Endometrial microvascular endothelial cells (primary cell): ENCODE results near the gene TPRG1. TPM values are rescaled to one million over a fixed set of nuclear protein-coding genes. Genes with fewer than 3 reads are reported as not detected.
"Not testable (repeated sequence)": the region's sequence is repeated elsewhere in the genome, so short reads cannot be mapped to it uniquely, and the experiment has no call there.

ENCODE experiments used
- in situ Hi-C: cut with HindIII; loops from 2 replicates; pipeline ENCODE4 v1.10.0; 2017; ENCODE audit warnings: low sequenced_read_pairs, low pct_unique_long_range_greater_than_20kb; ENCODE audit errors: inconsistent ontology term
- total RNA-seq: library from RNA; depleted of rRNA; stranded (reverse); fragments of >200 nt; gene quantifications from one replicate; pipeline ENCODE4 v1.2.3, GENCODE V29; 2015; ENCODE audit errors: inconsistent ontology term

TPRG1 gene
- total RNA-seq, 1 donor from 2014 or later = not detected

GRCh38 chr3:189298469-189299375 is 127.0 kb downstream of the TPRG1 start:
- in situ Hi-C loops = no loop called here

GRCh38 chr3:189300345-189300744 is 128.6 kb downstream of the TPRG1 start:
- in situ Hi-C loops = no loop called here

GRCh38 chr3:189301479-189301878 is 129.7 kb downstream of the TPRG1 start:
- in situ Hi-C loops = no loop called here

GRCh38 chr3:189303584-189303983 is 131.8 kb downstream of the TPRG1 start:
- in situ Hi-C loops = no loop called here

GRCh38 chr3:189304465-189305351 is 132.9 kb downstream of the TPRG1 start:
- in situ Hi-C loops = no loop called here

- in situ Hi-C loops = no loop called here
Observed at GRCh38 chr3:189305412-189305811, 133.6 kb downstream of the TPRG1 start.

- in situ Hi-C loops = no loop called here
Observed at GRCh38 chr3:189307963-189308362, 136.2 kb downstream of the TPRG1 start.

- in situ Hi-C loops = no loop called here
Observed at GRCh38 chr3:189308608-189309007, 136.8 kb downstream of the TPRG1 start.

GRCh38 chr3:189309400-189309975 is 137.7 kb downstream of the TPRG1 start:
- in situ Hi-C loops = no loop called here

- in situ Hi-C loops = no loop called here
Observed at GRCh38 chr3:189311521-189311920, 139.8 kb downstream of the TPRG1 start.

GRCh38 chr3:189312866-189313265 is 141.1 kb downstream of the TPRG1 start:
- in situ Hi-C loops = no loop called here

GRCh38 chr3:189316296-189317019 is 144.7 kb downstream of the TPRG1 start:
- in situ Hi-C loops = no loop called here

GRCh38 chr3:189317911-189318310 is 146.1 kb downstream of the TPRG1 start:
- in situ Hi-C loops = no loop called here

GRCh38 chr3:189320511-189320910 is 148.7 kb downstream of the TPRG1 start:
- in situ Hi-C loops = no loop called here

GRCh38 chr3:189322339-189322738 is 150.6 kb downstream of the TPRG1 start:
- in situ Hi-C loops = no loop called here

- in situ Hi-C loops = no loop called here
Observed at GRCh38 chr3:189324538-189325138, 152.9 kb downstream of the TPRG1 start.

GRCh38 chr3:189325454-189325853 is 153.7 kb downstream of the TPRG1 start:
- in situ Hi-C loops = no loop called here

- in situ Hi-C loops = not testable (repeated sequence)
Observed at GRCh38 chr3:189329630-189330029, 157.9 kb downstream of the TPRG1 start.
